ENCODE data around the gene SPDYE5.

DNA sequence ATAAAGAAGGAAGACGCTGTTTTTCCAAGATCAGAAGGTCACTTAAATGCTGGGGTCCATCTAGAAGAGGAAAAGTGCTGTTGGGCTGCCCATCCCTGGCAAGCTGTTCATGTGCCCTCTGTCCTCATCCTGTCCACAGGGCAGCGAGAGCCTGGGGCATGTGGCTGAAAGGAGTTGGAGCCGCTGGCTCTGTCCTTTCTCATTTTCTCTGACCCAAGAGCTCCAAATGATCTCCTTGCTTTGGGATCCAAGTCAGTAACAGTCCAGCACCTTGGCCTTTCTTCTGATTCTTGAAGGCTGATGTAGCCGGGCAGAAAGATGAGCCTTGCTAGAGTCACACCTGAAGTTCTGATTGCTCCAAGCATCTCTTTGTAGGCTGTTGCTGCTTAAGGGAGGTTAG, 44.4 kb downstream of the SPDYE5 start:
- TF ChIP-seq, protein P1, sequence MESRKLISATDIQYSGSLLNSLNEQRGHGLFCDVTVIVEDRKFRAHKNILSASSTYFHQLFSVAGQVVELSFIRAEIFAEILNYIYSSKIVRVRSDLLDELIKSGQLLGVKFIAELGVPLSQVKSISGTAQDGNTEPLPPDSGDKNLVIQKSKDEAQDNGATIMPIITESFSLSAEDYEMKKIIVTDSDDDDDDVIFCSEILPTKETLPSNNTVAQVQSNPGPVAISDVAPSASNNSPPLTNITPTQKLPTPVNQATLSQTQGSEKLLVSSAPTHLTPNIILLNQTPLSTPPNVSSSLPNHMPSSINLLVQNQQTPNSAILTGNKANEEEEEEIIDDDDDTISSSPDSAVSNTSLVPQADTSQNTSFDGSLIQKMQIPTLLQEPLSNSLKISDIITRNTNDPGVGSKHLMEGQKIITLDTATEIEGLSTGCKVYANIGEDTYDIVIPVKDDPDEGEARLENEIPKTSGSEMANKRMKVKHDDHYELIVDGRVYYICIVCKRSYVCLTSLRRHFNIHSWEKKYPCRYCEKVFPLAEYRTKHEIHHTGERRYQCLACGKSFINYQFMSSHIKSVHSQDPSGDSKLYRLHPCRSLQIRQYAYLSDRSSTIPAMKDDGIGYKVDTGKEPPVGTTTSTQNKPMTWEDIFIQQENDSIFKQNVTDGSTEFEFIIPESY (CRISPR knock-in tag; IDR thresholded peaks at IDR 0.05): no peak
- TF ChIP-seq MXI1 (IDR thresholded peaks at IDR 0.05; ENCODE audit: low read depth, low read length) (no peak), THAP12 (CRISPR knock-in tag; IDR thresholded peaks at IDR 0.05) (no peak), PHF8 (IDR thresholded peaks at IDR 0.05; ENCODE audit: borderline replicate concordance, low read length) (no peak), FOS (IDR thresholded peaks at IDR 0.05; ENCODE audit: extremely low read depth, insufficient read length) (no peak), SMC3 (conservative IDR thresholded peaks at IDR 0.05; ENCODE audit: insufficient read depth, low read depth, low read length) (no peak), TRIM28 (IDR thresholded peaks at IDR 0.05) (no peak), EZH2 (IDR thresholded peaks at IDR 0.05; ENCODE audit: borderline replicate concordance, low read depth, low read length) (no peak), LEF1 (IDR thresholded peaks at IDR 0.05) (no peak), POLR2A (conservative IDR thresholded peaks at IDR 0.05) (no peak), RBBP5 (IDR thresholded peaks at IDR 0.05; ENCODE audit: borderline replicate concordance, insufficient read depth, low read length, poor library complexity, severe bottlenecking) (no peak)
- TF ChIP-seq, protein P2, sequence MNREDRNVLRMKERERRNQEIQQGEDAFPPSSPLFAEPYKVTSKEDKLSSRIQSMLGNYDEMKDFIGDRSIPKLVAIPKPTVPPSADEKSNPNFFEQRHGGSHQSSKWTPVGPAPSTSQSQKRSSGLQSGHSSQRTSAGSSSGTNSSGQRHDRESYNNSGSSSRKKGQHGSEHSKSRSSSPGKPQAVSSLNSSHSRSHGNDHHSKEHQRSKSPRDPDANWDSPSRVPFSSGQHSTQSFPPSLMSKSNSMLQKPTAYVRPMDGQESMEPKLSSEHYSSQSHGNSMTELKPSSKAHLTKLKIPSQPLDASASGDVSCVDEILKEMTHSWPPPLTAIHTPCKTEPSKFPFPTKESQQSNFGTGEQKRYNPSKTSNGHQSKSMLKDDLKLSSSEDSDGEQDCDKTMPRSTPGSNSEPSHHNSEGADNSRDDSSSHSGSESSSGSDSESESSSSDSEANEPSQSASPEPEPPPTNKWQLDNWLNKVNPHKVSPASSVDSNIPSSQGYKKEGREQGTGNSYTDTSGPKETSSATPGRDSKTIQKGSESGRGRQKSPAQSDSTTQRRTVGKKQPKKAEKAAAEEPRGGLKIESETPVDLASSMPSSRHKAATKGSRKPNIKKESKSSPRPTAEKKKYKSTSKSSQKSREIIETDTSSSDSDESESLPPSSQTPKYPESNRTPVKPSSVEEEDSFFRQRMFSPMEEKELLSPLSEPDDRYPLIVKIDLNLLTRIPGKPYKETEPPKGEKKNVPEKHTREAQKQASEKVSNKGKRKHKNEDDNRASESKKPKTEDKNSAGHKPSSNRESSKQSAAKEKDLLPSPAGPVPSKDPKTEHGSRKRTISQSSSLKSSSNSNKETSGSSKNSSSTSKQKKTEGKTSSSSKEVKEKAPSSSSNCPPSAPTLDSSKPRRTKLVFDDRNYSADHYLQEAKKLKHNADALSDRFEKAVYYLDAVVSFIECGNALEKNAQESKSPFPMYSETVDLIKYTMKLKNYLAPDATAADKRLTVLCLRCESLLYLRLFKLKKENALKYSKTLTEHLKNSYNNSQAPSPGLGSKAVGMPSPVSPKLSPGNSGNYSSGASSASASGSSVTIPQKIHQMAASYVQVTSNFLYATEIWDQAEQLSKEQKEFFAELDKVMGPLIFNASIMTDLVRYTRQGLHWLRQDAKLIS (CRISPR knock-in tag; IDR thresholded peaks at IDR 0.05): no peak
- TF ChIP-seq, protein P3, sequence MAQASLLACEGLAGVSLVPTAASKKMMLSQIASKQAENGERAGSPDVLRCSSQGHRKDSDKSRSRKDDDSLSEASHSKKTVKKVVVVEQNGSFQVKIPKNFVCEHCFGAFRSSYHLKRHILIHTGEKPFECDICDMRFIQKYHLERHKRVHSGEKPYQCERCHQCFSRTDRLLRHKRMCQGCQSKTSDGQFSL (CRISPR knock-in tag; IDR thresholded peaks at IDR 0.05): no peak
- TF ChIP-seq, protein P3 (tag; IDR thresholded peaks at IDR 0.05): no peak

Measured in K562 (cell line).